ENCODE results near the gene TMEM240. TPM values are rescaled to one million over a fixed set of nuclear protein-coding genes. Genes with fewer than 3 reads are reported as not detected.

TMEM240 gene
- 4.1 and 6.1 TPM in 2 replicates for total RNA-seq

DNA sequence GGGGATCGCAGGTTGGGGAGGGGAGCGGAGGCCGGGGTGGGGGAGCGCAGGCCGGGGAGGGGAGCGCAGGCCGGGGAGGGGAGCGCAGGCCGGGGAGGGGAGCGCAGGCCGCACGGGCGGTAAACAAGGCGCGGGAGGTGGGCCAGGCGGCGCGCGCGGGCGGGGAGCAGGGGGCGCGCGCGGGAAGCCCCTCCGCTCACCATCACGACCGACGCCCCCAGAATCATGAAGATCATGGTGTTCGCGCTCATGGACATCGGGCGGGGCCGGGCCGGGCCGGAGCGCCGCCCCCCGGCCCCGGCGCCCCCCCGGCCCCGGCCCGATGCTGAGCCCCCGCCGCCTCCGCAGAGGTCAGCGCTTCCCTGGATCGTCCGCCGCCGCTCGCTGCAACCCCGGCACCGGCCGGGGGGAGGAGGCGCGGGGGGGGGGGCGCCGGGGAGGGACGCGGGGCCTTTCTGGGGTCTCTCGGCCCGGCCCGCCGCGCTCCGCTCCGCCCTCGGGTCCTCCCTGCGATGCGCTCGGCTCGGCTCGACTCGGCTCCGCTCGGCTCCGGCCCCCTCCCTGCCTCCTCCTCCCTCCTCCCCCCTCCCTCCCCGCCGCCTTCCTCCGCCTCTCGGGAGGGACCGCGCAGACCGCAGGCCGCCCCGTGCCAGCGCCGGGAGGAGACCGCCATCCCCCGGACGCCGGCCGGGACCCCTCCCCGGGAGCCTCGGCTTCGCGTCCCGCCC, at the start of gene TMEM240:
Gene TMEM240 (minus strand): TSS at position 535 of the 728 bp plus-strand sequence. CDS start 278 bp downstream, at position 257.

DNA sequence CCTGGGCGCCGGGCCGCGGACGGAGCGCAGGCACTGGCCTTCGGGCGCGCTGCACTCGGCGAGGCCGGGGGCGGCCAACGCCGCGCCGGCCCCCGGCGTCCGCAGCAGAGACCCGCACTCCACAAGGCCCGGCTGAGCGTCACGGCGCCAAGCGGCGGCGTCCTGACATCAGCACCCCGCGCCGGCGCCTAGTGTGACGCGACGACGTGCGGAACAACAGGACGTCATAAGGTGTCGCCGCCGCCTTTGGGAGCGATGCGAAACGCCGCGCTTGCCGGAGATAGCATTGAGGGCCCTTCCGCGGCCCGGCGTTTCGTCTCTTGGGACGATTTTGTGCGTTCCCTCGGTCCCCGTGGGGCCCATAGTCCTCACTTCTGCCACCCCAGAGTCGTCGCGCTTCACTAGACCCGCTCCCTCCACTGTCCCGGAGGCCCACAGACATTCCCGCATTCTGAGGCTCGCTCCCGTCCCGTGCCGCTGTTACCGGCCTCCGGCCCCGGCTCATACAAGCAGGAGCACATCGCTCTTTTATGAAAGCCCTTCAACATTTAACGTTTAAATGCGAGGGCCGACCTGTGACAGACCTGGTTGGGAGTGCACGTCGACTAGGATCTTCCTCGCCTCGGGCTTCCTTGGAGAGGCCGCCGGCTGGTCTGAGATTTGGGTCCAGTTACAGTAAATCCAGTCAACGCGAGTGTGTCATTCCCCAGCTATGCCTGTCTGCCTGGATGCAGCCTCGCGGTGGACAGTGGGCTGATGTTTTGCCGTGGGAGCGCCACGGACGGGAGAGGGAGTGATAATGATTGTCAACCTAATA, 34.5 kb upstream of the TMEM240 start, which contains the start of gene SSU72:
Gene SSU72 (minus strand): TSS at position 143 of the 817 bp plus-strand sequence. CDS start 306 bp downstream, outside the sequence.

DNA sequence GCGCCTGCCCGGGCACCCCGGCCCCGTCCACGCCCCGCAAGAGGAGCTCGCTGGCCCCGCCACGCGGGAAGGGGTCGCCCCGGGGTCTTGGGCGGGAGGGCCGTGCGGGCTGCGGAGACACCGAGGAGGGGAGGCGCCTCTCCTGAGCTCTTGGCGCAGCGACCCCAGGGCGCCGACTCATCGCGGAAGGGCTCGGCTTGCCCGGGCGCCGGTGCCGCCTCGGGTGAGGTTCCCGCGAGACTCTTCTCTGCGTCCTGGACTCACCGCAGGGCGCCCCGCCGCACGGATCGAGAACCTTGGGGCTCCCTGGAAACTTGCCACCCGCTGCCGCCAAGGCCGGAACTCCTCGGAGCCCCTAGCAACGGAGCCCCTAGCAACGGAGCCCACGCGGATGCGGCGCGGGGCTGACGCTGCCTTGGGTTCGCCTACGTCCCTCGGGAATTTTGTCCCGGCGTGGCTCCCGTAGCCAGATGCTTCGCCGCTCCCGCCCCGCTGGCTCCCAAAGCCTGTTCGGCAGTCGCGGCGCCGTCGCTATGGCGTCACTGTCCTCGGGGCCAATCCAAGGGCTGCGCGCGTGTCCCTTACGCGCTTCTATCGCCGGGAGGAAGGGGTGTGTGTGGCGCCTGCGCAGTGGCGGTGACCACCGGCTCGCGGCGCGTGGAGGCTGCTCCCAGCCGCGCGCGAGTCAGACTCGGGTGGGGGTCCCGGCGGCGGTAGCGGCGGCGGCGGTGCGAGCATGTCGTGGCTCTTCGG, 28.7 kb downstream of the TMEM240 start, which contains the start of gene ATAD3A:
Gene ATAD3A (plus strand): TSS at position 630 of the 753 bp plus-strand sequence. CDS start 107 bp downstream, at position 737.

Other genes with a start within 250 kb of the TMEM240 start
- gene ACAP3, start 232.7 kb downstream of the TMEM240 start, total RNA-seq, result 28.4 and 41.5 TPM in 2 replicates
- gene PUSL1, start 232.0 kb downstream of the TMEM240 start, total RNA-seq, result 36.8 and 39.9 TPM in 2 replicates
- gene INTS11, start 216.0 kb downstream of the TMEM240 start, total RNA-seq, result 66.6 and 67.9 TPM in 2 replicates
- gene CPTP, start 215.8 kb downstream of the TMEM240 start, total RNA-seq, result 28.4 and 40.4 TPM in 2 replicates
- gene TAS1R3, start 209.3 kb downstream of the TMEM240 start, total RNA-seq, result 0.35 TPM in 1 of 2 replicates, not detected in the other
- gene DVL1, start 191.2 kb downstream of the TMEM240 start, total RNA-seq, result 48.9 and 51.7 TPM in 2 replicates
- gene MXRA8, start 182.1 kb downstream of the TMEM240 start, total RNA-seq, result 368 and 672 TPM in 2 replicates
- gene AURKAIP1, start 165.4 kb downstream of the TMEM240 start, total RNA-seq, result 101 and 136 TPM in 2 replicates
- gene CCNL2, start 141.3 kb downstream of the TMEM240 start, total RNA-seq, result 92.3 and 98.2 TPM in 2 replicates
- gene MRPL20, start 133.3 kb downstream of the TMEM240 start, total RNA-seq, result 102 and 107 TPM in 2 replicates
- 0.35 and 2.9 TPM in 2 replicates for gene ANKRD65, start 119.3 kb downstream of the TMEM240 start, total RNA-seq
- gene VWA1, start 104.9 kb downstream of the TMEM240 start, total RNA-seq, result 12.3 and 18.0 TPM in 2 replicates
- under 0.01 TPM in 1 of 2 replicates, not detected in the other for gene ATAD3C, start 90.9 kb downstream of the TMEM240 start, total RNA-seq
- gene ATAD3B, start 68.9 kb downstream of the TMEM240 start, total RNA-seq, result 8.0 and 27.4 TPM in 2 replicates
- gene ATAD3A, start 28.5 kb downstream of the TMEM240 start, total RNA-seq, result 23.4 and 27.7 TPM in 2 replicates
- 134 and 149 TPM in 2 replicates for gene SSU72, start 34.2 kb upstream of the TMEM240 start, total RNA-seq
- 22.8 and 23.8 TPM in 2 replicates for gene FNDC10, start 59.5 kb upstream of the TMEM240 start, total RNA-seq
- 57.9 and 64.6 TPM in 2 replicates for gene MIB2, start 74.9 kb upstream of the TMEM240 start, total RNA-seq
- 117 and 174 TPM in 2 replicates for gene MMP23B, start 91.5 kb upstream of the TMEM240 start, total RNA-seq
- gene CDK11B, start 118.4 kb upstream of the TMEM240 start, total RNA-seq, result 7.5 and 11.3 TPM in 2 replicates
- gene SLC35E2B, start 152.2 kb upstream of the TMEM240 start, total RNA-seq, result 20.1 and 42.9 TPM in 2 replicates
- 7.3 and 14.6 TPM in 2 replicates for gene CDK11A, start 183.7 kb upstream of the TMEM240 start, total RNA-seq
- gene NADK, start 237.8 kb upstream of the TMEM240 start, total RNA-seq, result 40.3 and 71.3 TPM in 2 replicates

Data from pericardium fibroblast (primary cell).